Omental fat pad (tissue), 4 donors: ENCODE measurements around the gene ADAMTSL2. TPM values are rescaled to one million over a fixed set of nuclear protein-coding genes. Genes with fewer than 3 reads are reported as not detected.
A peak's percentile ranks its signal among the peaks of the same experiment; 100 is the strongest.

Experiments used
- ATAC-seq: fragments of 150-250 bp; one replicate; pipeline ENCODE4 v1.9.1; 2016; ENCODE audit warnings: mild to moderate bottlenecking, moderate library complexity; ENCODE audit not compliant: low FRiP score
- DNase-seq: peaks from one replicate; pipeline ENCODE4 v3.0.0-alpha.2; 2019; ENCODE audit warnings: low spot score
- total RNA-seq, 4 donors: library from RNA; depleted of rRNA; stranded (reverse); fragments of >200 nt; gene quantifications; one replicate each; pipeline ENCODE4 v1.1.0, GENCODE V29; 2016
- TF ChIP-seq, protein P1 (sequence below), 3 donors: fragments of 450-650 bp; IDR thresholded peaks; one replicate each; pipeline ENCODE4 v1.5.1; 2016 to 2017; ENCODE audit warnings: antibody characterized with exemption in 3 of 3, mild to moderate bottlenecking in 3 of 3, moderate library complexity in 2 of 3

ADAMTSL2 gene
- total RNA-seq, 4 donors from 2014 or later, result 0.63 to 4.7 (median 1.4) TPM

GRCh38 chr9:133529874-133530273, 4.6 kb upstream of the ADAMTSL2 start:
- TF ChIP-seq, protein P1, sequence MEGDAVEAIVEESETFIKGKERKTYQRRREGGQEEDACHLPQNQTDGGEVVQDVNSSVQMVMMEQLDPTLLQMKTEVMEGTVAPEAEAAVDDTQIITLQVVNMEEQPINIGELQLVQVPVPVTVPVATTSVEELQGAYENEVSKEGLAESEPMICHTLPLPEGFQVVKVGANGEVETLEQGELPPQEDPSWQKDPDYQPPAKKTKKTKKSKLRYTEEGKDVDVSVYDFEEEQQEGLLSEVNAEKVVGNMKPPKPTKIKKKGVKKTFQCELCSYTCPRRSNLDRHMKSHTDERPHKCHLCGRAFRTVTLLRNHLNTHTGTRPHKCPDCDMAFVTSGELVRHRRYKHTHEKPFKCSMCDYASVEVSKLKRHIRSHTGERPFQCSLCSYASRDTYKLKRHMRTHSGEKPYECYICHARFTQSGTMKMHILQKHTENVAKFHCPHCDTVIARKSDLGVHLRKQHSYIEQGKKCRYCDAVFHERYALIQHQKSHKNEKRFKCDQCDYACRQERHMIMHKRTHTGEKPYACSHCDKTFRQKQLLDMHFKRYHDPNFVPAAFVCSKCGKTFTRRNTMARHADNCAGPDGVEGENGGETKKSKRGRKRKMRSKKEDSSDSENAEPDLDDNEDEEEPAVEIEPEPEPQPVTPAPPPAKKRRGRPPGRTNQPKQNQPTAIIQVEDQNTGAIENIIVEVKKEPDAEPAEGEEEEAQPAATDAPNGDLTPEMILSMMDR (IDR thresholded peaks at IDR 0.05), result no peak
- DNase-seq (no peak), ATAC-seq (no peak)

DNA sequence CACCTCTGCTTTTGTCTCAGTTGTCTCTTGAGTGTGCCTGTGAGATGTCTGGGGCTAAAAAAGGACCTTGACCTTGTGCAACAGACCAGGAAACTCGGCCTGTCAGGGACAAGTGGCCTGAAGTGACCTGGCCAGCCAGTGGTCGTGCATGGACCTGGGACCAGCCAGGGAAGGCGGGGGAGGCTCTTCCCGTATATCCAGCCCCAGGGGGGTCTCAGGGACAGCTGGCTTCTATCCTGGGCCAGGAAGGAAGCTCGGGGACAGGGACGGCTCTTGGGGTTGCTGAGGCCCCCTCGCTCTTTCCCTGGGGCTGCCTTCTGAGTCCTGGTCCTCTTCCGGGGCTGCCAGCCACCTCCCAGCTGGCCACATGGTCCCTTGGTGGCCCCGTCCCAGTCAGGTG, 3.2 kb upstream of the ADAMTSL2 start:
- TF ChIP-seq, protein P1 (IDR thresholded peaks at IDR 0.05), result no peak
- ATAC-seq (no peak), DNase-seq (no peak)

DNA sequence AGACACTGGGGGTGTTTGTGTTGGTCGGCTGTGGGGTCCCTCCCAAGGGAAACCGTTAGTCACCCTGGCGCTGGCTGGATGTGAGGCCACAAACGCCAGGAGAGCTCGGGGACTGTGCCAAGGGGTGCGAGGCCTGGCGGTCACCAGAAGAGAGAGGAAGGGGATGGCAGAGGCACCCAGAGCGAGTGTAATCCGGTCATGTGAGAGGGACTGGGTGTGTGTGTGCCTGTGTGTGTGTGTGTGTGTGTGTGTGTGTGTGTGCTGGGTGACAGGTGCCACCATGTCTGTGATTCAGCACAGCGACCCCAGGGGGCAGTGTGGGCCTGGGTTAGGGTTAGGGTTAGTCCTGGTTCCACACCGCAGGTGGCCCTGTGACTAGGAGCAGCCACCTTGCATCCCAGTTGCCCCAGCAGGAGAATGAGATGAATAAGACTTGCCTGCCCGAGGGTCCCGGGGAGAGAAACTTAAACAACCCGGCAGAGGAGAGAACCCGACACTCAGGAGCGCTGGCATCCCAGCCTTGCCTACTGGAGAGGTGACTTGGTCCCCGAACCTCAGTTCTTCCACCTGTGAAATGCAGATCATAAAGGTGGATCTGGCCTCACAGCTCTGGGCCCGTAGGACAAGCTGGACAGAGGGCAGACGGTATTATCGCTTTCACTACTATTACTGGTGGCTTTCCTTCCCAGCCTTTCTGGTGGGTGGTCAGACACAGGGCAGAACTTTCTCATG, 1.4 kb upstream of the ADAMTSL2 start:
- TF ChIP-seq, protein P1 (IDR thresholded peaks at IDR 0.05), result no peak
- no peak for ATAC-seq
- peak; percentile 45 for DNase-seq

DNA sequence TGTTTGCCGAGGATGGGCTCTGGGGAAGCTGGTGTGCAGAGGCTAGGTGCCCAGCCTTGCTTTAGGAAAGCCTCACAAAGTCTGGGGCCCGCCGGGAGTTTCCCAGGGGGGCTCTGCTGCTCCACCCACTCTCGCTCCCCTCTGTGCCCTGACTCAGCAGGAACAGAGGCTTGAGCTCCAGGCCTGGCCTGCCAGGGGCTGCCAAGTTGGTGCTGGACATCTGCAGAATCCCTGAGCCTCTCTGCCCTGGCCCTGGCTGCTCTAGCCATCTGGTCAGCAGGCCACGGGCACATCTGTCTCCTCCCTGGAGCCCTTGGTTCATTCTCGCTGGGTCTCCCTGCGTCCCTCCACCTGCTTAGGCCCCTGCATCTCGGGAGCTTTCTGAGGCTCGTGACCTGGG, 647 bp upstream of the ADAMTSL2 start:
- DNase-seq (no peak), ATAC-seq (no peak)
- TF ChIP-seq, protein P1 (IDR thresholded peaks at IDR 0.05), result no peak

GRCh38 chr9:133535306-133535877, 888 bp downstream of the ADAMTSL2 start:
- DNase-seq (no peak), ATAC-seq (no peak)
- TF ChIP-seq, protein P1 (IDR thresholded peaks at IDR 0.05), result no peak

GRCh38 chr9:133536080-133536479, 1.6 kb downstream of the ADAMTSL2 start:
- TF ChIP-seq, protein P1 (IDR thresholded peaks at IDR 0.05), result no peak
- DNase-seq (no peak), ATAC-seq (no peak)

DNA sequence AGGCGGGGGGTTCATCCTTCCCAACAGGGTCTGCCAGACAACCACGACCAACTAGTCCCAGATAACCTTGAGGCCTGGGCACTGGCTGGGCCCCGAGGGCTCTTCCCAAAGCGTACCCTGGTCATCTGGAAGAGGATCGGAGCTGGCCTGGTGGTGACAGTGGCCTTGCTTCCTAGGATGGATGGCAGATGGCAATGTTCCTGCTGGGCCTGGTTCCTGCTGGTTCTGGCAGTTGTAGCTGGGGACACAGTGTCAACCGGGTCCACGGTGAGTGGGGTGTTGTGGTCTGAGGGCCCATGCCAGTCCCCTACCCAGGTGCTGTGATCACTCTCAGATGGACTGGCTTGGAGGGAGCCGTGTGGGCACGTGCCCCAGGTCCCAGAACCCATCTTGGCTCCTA, 2.0 kb downstream of the ADAMTSL2 start:
- ATAC-seq (no peak), DNase-seq (no peak)

More for the DNA sequence above, 2.0 kb downstream of the ADAMTSL2 start:
- TF ChIP-seq, protein P1 (IDR thresholded peaks at IDR 0.05), result no peak
